Left ventricle myocardium inferior (tissue), 1 donor: ENCODE data around the gene HABP2. TPM values are rescaled to one million over a fixed set of nuclear protein-coding genes. Genes with fewer than 3 reads are reported as not detected.

Experiments used
- DNase-seq: peaks from one replicate; pipeline ENCODE4 v3.0.0-alpha.2; 2020
- H3K27ac ChIP-seq: fragments of 200-600 bp; replicated peaks from 2 replicates; pipeline ENCODE4 v1.8.0; 2021
- H3K27me3 ChIP-seq: fragments of 200-600 bp; 2 replicates; pipeline ENCODE4 v1.8.0; 2021; ENCODE audit warnings: low read depth
- H3K36me3 ChIP-seq: fragments of 200-600 bp; 2 replicates; pipeline ENCODE4 v1.8.0; 2021
- H3K4me1 ChIP-seq: fragments of 200-600 bp; 2 replicates; pipeline ENCODE4 v1.8.0; 2021
- H3K4me3 ChIP-seq: fragments of 200-600 bp; 2 replicates; pipeline ENCODE4 v1.8.0; 2021; ENCODE audit warnings: mild to moderate bottlenecking, moderate library complexity
- H3K9me3 ChIP-seq: fragments of 200-600 bp; replicated peaks from 2 replicates; pipeline ENCODE4 v1.8.0; 2021
- intact Hi-C: fragments of 100-400 bp; cut with micrococcal nuclease; formaldehyde crosslinking; loops from one replicate; pipeline ENCODE4 v1.11.0; 2022
- total RNA-seq: library from RNA; stranded (reverse); fragmentation: NEBNext Ultra II Directional; extraction: Animal tissue kit (Norgen Biotek cat#: 25700); gene quantifications from one replicate; pipeline ENCODE4 v1.2.1, GENCODE V29; 2021
- TF ChIP-seq, protein P1 (sequence below): fragments of 200-600 bp; IDR thresholded peaks from 2 replicates; pipeline ENCODE4 v1.8.0; 2021; ENCODE audit warnings: antibody characterized with exemption, mild to moderate bottlenecking, borderline replicate concordance
- donor health status: DM: no; HTN: yes; CAD: no; lungs with severe emphysema.

HABP2 gene
- total RNA-seq, 1 donor from 2014 or later = not detected

DNA sequence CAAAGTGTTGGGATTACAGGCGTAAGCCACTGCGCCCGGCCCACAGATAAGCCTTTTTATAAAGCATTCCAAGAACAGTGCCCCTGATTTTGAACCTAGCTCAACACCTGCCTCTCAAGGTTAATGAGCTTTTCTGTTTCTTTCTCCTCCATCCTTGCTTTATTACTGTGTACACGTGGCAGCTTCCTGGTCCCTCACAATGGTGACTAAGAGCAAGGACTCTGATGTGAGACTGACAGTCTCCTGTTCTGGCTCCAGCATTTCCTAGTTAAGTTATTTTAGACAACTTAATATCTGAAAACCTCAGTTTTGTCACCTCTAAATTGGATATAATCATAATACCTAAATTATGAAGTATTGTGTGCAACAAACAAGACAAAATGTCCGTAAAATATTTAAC lies 9.9 kb downstream of the HABP2 start:
- Histone ChIP-seq H3K4me1 (peaks cover 8% of the 10 kb centered on the region), H3K27ac (no peak overlapping the region), H3K27me3 (peaks cover 26% of the 10 kb centered on the region), H3K36me3 (no peaks in the 10 kb centered on the region), H3K4me3 (no peak overlapping the region), H3K9me3 (no peaks in the 10 kb centered on the region)
- TF ChIP-seq, protein P1, sequence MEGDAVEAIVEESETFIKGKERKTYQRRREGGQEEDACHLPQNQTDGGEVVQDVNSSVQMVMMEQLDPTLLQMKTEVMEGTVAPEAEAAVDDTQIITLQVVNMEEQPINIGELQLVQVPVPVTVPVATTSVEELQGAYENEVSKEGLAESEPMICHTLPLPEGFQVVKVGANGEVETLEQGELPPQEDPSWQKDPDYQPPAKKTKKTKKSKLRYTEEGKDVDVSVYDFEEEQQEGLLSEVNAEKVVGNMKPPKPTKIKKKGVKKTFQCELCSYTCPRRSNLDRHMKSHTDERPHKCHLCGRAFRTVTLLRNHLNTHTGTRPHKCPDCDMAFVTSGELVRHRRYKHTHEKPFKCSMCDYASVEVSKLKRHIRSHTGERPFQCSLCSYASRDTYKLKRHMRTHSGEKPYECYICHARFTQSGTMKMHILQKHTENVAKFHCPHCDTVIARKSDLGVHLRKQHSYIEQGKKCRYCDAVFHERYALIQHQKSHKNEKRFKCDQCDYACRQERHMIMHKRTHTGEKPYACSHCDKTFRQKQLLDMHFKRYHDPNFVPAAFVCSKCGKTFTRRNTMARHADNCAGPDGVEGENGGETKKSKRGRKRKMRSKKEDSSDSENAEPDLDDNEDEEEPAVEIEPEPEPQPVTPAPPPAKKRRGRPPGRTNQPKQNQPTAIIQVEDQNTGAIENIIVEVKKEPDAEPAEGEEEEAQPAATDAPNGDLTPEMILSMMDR = no peak
- intact Hi-C loops = no loop called here
- DNase-seq = no peak

DNA sequence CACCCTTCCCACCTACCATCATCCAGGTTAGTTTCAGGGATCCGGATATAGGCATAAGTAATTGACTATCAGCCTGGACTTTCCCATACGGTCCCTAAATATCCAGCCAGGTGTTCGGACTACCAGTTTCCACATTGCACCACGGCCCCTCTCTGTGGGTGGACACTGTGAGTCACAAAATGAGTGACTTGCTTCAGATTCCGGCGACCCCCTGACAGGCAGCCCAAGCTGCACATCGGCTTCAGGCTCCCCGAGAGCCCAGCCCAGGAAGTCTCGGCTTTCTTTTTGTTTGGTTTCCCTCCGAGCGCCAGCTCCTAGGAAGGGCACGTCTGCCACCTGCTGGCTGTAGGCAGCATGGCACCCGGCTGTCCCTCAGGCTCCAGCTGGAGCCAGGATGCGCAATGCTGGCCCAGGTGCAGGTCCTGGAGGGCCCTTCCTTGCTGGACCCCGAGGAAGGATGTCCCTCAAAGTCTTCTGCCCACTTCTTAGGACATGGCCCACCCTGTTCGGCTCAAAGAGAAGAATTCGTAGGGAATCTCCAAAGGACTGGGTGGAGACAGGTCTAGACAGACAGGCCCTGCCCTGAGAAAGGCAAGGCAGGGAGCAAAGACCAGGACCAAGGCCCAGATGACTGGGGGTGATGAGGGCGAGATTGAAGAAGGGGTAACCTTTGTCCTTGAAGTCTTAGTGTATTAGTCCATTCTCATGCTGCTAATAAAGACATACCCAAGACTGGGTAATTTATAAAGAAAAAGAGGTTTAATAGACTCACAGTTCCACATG lies 10.6 kb downstream of the HABP2 start:
- TF ChIP-seq, protein P1 = peak; percentile 99
- intact Hi-C loops = no loop called here
- Histone ChIP-seq H3K27me3 (peaks cover 18% of the 10 kb centered on the region), H3K9me3 (no peaks in the 10 kb centered on the region), H3K27ac (no peak overlapping the region), H3K4me3 (peak overlapping the region; percentile 60), H3K4me1 (peaks cover 4% of the 10 kb centered on the region), H3K36me3 (no peaks in the 10 kb centered on the region)
- peak; percentile 72 for DNase-seq

DNA sequence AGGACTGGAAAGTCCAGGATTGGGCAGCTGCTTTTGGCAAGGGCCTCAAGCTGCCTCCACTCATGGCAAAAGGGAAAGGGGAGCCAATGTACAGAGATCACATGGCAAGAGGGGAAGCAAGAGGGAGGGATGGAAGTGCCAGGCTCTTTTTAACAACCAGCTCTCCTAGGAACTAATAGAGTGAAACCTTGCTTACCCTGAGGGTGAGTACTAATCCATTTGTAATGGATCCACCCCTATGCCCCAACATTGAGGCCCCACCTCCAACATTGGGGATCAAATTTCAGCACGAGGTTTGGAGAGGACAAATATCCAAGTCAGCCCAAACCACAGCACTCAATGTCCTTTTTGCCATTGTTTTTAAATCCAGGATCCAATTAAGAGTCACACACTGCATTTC lies 12.5 kb downstream of the HABP2 start:
- no peak for DNase-seq
- Histone ChIP-seq H3K27ac (no peak overlapping the region), H3K36me3 (no peaks in the 10 kb centered on the region), H3K4me3 (no peak overlapping the region), H3K9me3 (no peaks in the 10 kb centered on the region), H3K27me3 (no peaks in the 10 kb centered on the region), H3K4me1 (peaks cover 8% of the 10 kb centered on the region)
- intact Hi-C loops = no loop called here
- TF ChIP-seq, protein P1 = no peak

DNA sequence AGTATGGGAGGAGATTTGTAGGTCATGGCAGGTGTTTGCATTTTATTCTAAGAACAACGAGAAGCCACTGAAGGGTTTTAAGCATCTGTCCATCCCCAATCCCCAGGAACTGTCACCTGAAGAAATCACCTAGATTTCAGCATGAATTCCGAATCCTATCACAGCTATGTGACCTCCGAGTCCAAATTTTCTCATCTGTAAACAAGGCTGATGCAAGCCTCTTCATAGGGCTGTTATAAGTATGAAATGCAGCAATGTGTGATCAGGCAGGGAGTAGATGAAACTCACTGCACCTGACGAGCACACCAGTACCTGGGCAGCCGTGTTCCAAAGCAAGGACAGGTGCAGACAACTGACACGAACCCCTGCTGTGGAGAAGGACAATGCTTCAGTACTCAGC lies 14.0 kb downstream of the HABP2 start:
- no peaks in the 10 kb centered on the region for H3K36me3 ChIP-seq
- no peaks in the 10 kb centered on the region for H3K9me3 ChIP-seq
- H3K4me3 ChIP-seq = no peak overlapping the region
- H3K27ac ChIP-seq = no peak overlapping the region
- no peaks in the 10 kb centered on the region for H3K27me3 ChIP-seq
- peaks cover 8% of the 10 kb centered on the region for H3K4me1 ChIP-seq
- TF ChIP-seq, protein P1 = no peak
- no peak for DNase-seq
- intact Hi-C loops = no loop called here

DNA sequence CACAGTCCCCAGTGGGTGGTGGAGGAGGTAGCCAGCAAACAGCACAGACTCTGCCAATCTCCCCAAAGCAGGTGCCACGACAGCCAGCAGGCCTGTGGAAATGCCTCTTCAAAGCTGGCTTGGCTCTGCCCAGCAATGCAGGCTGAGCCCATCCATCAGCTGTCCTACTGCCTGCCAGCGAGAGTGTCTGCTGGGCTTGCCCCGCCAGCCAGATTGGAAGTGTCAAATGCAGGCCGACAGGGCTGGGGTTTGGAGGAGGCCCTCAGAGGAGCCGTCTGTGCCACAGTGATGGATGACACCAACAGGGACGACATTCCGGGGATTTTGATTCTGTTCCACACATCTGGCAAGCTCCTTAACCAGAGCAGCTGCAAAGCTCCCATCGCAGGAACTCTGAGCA lies 16.7 kb downstream of the HABP2 start:
- no peaks in the 10 kb centered on the region for H3K36me3 ChIP-seq
- intact Hi-C loops = no loop called here
- no peaks in the 10 kb centered on the region for H3K9me3 ChIP-seq
- H3K27me3 ChIP-seq = no peaks in the 10 kb centered on the region
- no peak overlapping the region for H3K27ac ChIP-seq
- H3K4me3 ChIP-seq = no peak overlapping the region
- TF ChIP-seq, protein P1 = no peak
- DNase-seq = peak; percentile 35
- peaks cover 4% of the 10 kb centered on the region for H3K4me1 ChIP-seq
